Measurements from ENCODE around the gene TMEM225. TPM values are rescaled to one million over a fixed set of nuclear protein-coding genes. Genes with fewer than 3 reads are reported as not detected.

The TMEM225 gene
- total RNA-seq, 1 donor from 2014 or later = not detected

GRCh38 chr11:123856444-123856843, 29.0 kb downstream of the TMEM225 start:
- Histone ChIP-seq H3K4me3 (ENCODE audit: low read depth, low read length) (no peak overlapping the region), H3K36me3 (ENCODE audit: control insufficient read depth, insufficient read depth, low read length) (no peaks in the 10 kb centered on the region), H3K27me3 (ENCODE audit: control insufficient read depth, insufficient read depth, low read length) (no peaks in the 10 kb centered on the region)
- FAIRE-seq (no peak), DNase-seq (ENCODE audit: low read depth) (peak; percentile 66)
- no peak for TF ChIP-seq CTCF (IDR thresholded peaks at IDR 0.05; ENCODE audit: insufficient read depth, low read length, severe bottlenecking)

GRCh38 chr11:123853038-123853437, 32.4 kb downstream of the TMEM225 start:
- DNase-seq (ENCODE audit: low read depth) (no peak), FAIRE-seq (no peak)
- Histone ChIP-seq H3K36me3 (ENCODE audit: control insufficient read depth, insufficient read depth, low read length) (no peaks in the 10 kb centered on the region), H3K27me3 (ENCODE audit: control insufficient read depth, insufficient read depth, low read length) (no peaks in the 10 kb centered on the region), H3K4me3 (ENCODE audit: low read depth, low read length) (no peak overlapping the region)
- no peak for TF ChIP-seq CTCF (IDR thresholded peaks at IDR 0.05; ENCODE audit: insufficient read depth, low read length, severe bottlenecking)

- no peak for DNase-seq (ENCODE audit: low read depth)
- FAIRE-seq = no peak
Observed at GRCh38 chr11:123852321-123852720, 33.1 kb downstream of the TMEM225 start.

GRCh38 chr11:123851110-123851509, 34.4 kb downstream of the TMEM225 start:
- DNase-seq (ENCODE audit: low read depth) = no peak
- no peaks in the 10 kb centered on the region for H3K27me3 ChIP-seq (ENCODE audit: control insufficient read depth, insufficient read depth, low read length)
- no peak for FAIRE-seq
- no peaks in the 10 kb centered on the region for H3K36me3 ChIP-seq (ENCODE audit: control insufficient read depth, insufficient read depth, low read length)
- no peak for TF ChIP-seq CTCF (IDR thresholded peaks at IDR 0.05; ENCODE audit: insufficient read depth, low read length, severe bottlenecking)
- H3K4me3 ChIP-seq (ENCODE audit: low read depth, low read length) = no peak overlapping the region

More at GRCh38 chr11:123852321-123852720, 33.1 kb downstream of the TMEM225 start:
- Histone ChIP-seq H3K36me3 (ENCODE audit: control insufficient read depth, insufficient read depth, low read length) (no peaks in the 10 kb centered on the region), H3K4me3 (ENCODE audit: low read depth, low read length) (no peak overlapping the region), H3K27me3 (ENCODE audit: control insufficient read depth, insufficient read depth, low read length) (no peaks in the 10 kb centered on the region)
- TF ChIP-seq CTCF (IDR thresholded peaks at IDR 0.05; ENCODE audit: insufficient read depth, low read length, severe bottlenecking) = no peak

GRCh38 chr11:123841174-123841573, 44.3 kb downstream of the TMEM225 start:
- no peak for FAIRE-seq
- no peaks in the 10 kb centered on the region for H3K36me3 ChIP-seq (ENCODE audit: control insufficient read depth, insufficient read depth, low read length)
- no peak for TF ChIP-seq CTCF (IDR thresholded peaks at IDR 0.05; ENCODE audit: insufficient read depth, low read length, severe bottlenecking)
- H3K4me3 ChIP-seq (ENCODE audit: low read depth, low read length) = no peak overlapping the region
- no peaks in the 10 kb centered on the region for H3K27me3 ChIP-seq (ENCODE audit: control insufficient read depth, insufficient read depth, low read length)
- DNase-seq (ENCODE audit: low read depth) = peak; percentile 33

GRCh38 chr11:123839131-123839530, 46.3 kb downstream of the TMEM225 start:
- H3K36me3 ChIP-seq (ENCODE audit: control insufficient read depth, insufficient read depth, low read length) = no peaks in the 10 kb centered on the region
- no peak for TF ChIP-seq CTCF (IDR thresholded peaks at IDR 0.05; ENCODE audit: insufficient read depth, low read length, severe bottlenecking)

More at GRCh38 chr11:123839131-123839530, 46.3 kb downstream of the TMEM225 start:
- no peak overlapping the region for H3K4me3 ChIP-seq (ENCODE audit: low read depth, low read length)
- FAIRE-seq = no peak
- H3K27me3 ChIP-seq (ENCODE audit: control insufficient read depth, insufficient read depth, low read length) = no peaks in the 10 kb centered on the region
- DNase-seq (ENCODE audit: low read depth) = no peak

All from bronchial epithelial cell (primary cell).